ENCODE measurements around the gene C13orf42.

Gene C13orf42

GRCh38 chr13:51033421-51034185 lies 77.5 kb downstream of the C13orf42 start:
- DNase-seq (ENCODE audit: low read depth in 2 of 2), result no peak

- no peak for DNase-seq (ENCODE audit: low read depth in 2 of 2)
These were observed 78.2 kb downstream of the C13orf42 start for GRCh38 chr13:51032831-51033230.
